HL-60 (cell line): ENCODE data around the gene PPP1R37.

Experiments used
- DNase-seq, 2 experiments: peaks; one replicate each; pipeline ENCODE4 v3.0.0-alpha.2; 2010 to 2020; ENCODE audit warnings: low read depth in 1 of 2, low spot score in 1 of 2
- H3K27ac ChIP-seq: fragments of 250-450 bp; sonication (Bioruptor Pico); replicated peaks from 2 replicates; pipeline ENCODE4 v1.5.1; 2020; ENCODE audit warnings: mild to moderate bottlenecking, moderate library complexity
- H3K27me3 ChIP-seq: fragments of 250-450 bp; sonication (Bioruptor Pico); 2 replicates; pipeline ENCODE4 v1.5.1; 2021; ENCODE audit warnings: mild to moderate bottlenecking, moderate library complexity; ENCODE audit not compliant: insufficient read depth, poor library complexity, severe bottlenecking
- H3K4me3 ChIP-seq: replicated peaks from 2 replicates; pipeline ENCODE4 v1.5.1; 2011; ENCODE audit warnings: mild to moderate bottlenecking, control low read depth, low read length; ENCODE audit not compliant: insufficient read depth
- GABPA ChIP-seq: IDR thresholded peaks from 2 replicates; pipeline ENCODE4 v1.6.1; 2012; ENCODE audit warnings: low read depth
- POLR2AphosphoS5 ChIP-seq: IDR thresholded peaks from 2 replicates; pipeline ENCODE4 v1.6.1; 2012; ENCODE audit warnings: low read depth
- REST ChIP-seq: IDR thresholded peaks from 2 replicates; pipeline ENCODE4 v1.6.1; 2012; ENCODE audit warnings: low read depth; ENCODE audit not compliant: insufficient replicate concordance
- SPI1 ChIP-seq: IDR thresholded peaks from 2 replicates; pipeline ENCODE4 v1.6.1; 2012; ENCODE audit warnings: low read depth, mild to moderate bottlenecking, borderline replicate concordance
- TF ChIP-seq, protein P1 (sequence below): IDR thresholded peaks from one replicate; pipeline ENCODE4 v1.5.1; 2011; ENCODE audit warnings: low read length, control low read depth, inconsistent platforms; ENCODE audit not compliant: insufficient read depth

Gene PPP1R37

GRCh38 chr19:45159971-45160324, 67.0 kb downstream of the PPP1R37 start:
- no peak overlapping the region for H3K4me3 ChIP-seq
- H3K27ac ChIP-seq = no peak overlapping the region
- DNase-seq = no peak
- peaks cover 20% of the 10 kb centered on the region for H3K27me3 ChIP-seq
- TF ChIP-seq GABPA (no peak), SPI1 (no peak), POLR2AphosphoS5 (no peak), REST (no peak)
- TF ChIP-seq, protein P1, sequence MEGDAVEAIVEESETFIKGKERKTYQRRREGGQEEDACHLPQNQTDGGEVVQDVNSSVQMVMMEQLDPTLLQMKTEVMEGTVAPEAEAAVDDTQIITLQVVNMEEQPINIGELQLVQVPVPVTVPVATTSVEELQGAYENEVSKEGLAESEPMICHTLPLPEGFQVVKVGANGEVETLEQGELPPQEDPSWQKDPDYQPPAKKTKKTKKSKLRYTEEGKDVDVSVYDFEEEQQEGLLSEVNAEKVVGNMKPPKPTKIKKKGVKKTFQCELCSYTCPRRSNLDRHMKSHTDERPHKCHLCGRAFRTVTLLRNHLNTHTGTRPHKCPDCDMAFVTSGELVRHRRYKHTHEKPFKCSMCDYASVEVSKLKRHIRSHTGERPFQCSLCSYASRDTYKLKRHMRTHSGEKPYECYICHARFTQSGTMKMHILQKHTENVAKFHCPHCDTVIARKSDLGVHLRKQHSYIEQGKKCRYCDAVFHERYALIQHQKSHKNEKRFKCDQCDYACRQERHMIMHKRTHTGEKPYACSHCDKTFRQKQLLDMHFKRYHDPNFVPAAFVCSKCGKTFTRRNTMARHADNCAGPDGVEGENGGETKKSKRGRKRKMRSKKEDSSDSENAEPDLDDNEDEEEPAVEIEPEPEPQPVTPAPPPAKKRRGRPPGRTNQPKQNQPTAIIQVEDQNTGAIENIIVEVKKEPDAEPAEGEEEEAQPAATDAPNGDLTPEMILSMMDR = no peak

- H3K27ac ChIP-seq = no peak within 1 kb of the TSS
- DNase-seq = no peak
- TF ChIP-seq REST (no peak), GABPA (no peak), SPI1 (no peak), POLR2AphosphoS5 (no peak)
- TF ChIP-seq, protein P1 = no peak
- H3K27me3 ChIP-seq = peaks cover 20% of the 10 kb centered on the region
- no peak within 1 kb of the TSS for H3K4me3 ChIP-seq
These were observed 68.1 kb downstream of the PPP1R37 start, which contains the start of gene NKPD1 for GRCh38 chr19:45160870-45161737. TSS of gene NKPD1 (minus strand) at chr19:45160982. CDS start at chr19:45160150, 832 bp downstream.

GRCh38 chr19:45161738-45162607, 69.0 kb downstream of the PPP1R37 start:
- Histone ChIP-seq H3K27ac (no peak overlapping the region), H3K27me3 (peaks cover 20% of the 10 kb centered on the region), H3K4me3 (no peak overlapping the region)
- DNase-seq = no peak
- TF ChIP-seq REST (no peak), GABPA (no peak), POLR2AphosphoS5 (no peak; the same call in 1 of the 2 replicates), SPI1 (no peak)
- TF ChIP-seq, protein P1 = no peak
